ENCODE results near the gene FYTTD1.

DNA sequence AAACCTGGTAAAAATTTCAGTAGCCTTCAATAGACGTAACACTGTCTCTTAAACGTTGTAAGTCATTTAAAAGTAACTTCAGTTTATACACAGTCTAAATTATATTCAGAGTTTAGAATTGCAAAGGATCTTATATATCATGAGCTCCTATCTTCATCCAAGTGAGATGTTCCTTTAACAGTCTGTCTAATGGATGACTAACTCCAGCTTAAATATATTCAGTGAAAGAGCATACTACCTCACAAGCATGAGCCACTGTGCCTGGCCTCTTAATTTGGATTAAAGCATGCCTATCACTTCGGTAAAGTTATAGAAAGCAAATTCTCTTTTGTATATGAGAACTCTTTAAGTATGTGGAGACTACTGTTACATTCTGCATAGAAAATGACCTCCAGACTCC is 7.0 kb downstream of the FYTTD1 start:
- no peak for TF ChIP-seq POLR2A (IDR thresholded peaks at IDR 0.05)
- no peak for TF ChIP-seq POLR2AphosphoS5 (IDR thresholded peaks at IDR 0.05; ENCODE audit: insufficient read depth in 1 of 2, low read depth in 1 of 2)
- TF ChIP-seq, protein P1, sequence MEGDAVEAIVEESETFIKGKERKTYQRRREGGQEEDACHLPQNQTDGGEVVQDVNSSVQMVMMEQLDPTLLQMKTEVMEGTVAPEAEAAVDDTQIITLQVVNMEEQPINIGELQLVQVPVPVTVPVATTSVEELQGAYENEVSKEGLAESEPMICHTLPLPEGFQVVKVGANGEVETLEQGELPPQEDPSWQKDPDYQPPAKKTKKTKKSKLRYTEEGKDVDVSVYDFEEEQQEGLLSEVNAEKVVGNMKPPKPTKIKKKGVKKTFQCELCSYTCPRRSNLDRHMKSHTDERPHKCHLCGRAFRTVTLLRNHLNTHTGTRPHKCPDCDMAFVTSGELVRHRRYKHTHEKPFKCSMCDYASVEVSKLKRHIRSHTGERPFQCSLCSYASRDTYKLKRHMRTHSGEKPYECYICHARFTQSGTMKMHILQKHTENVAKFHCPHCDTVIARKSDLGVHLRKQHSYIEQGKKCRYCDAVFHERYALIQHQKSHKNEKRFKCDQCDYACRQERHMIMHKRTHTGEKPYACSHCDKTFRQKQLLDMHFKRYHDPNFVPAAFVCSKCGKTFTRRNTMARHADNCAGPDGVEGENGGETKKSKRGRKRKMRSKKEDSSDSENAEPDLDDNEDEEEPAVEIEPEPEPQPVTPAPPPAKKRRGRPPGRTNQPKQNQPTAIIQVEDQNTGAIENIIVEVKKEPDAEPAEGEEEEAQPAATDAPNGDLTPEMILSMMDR (IDR thresholded peaks at IDR 0.05): no peak
